ENCODE measurements around the gene MBOAT1.

DNA sequence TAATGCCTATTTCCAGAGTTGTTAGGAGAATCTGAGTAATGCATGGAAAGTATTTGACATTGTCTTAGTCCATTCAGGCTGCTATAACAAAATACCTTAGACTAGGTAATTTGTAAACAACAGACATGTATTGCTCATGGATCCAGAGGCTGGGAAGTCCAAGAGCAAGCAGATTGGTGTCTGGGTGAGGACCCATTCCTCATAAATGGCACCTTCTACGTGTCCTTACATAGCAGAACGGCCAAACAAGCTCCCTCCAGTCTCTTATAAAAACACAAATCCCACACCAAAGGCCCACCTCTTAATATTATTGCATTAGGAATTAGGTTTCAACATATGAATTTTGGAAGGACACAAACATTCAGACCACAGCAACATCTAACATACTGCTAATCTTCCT lies 30.2 kb downstream of the MBOAT1 start:
- no peak for TF ChIP-seq CSRNP1 (CRISPR knock-in tag; IDR thresholded peaks at IDR 0.05)
- TF ChIP-seq MAX (IDR thresholded peaks at IDR 0.05), result no peak
- TF ChIP-seq PRDM10 (CRISPR knock-in tag; IDR thresholded peaks at IDR 0.05; ENCODE audit: low read depth), result no peak
- TF ChIP-seq, protein P1, sequence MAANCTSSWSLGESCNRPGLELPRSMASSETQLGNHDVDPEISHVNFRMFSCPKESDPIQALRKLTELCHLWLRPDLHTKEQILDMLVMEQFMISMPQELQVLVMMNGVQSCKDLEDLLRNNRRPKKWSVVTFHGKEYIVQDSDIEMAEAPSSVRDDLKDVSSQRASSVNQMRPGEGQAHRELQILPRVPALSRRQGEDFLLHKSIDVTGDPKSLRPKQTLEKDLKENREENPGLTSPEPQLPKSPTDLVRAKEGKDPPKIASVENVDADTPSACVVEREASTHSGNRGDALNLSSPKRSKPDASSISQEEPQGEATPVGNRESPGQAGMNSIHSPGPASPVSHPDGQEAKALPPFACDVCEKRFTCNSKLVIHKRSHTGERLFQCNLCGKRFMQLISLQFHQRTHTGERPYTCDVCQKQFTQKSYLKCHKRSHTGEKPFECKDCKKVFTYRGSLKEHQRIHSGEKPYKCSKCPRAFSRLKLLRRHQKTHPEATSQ (CRISPR knock-in tag; IDR thresholded peaks at IDR 0.05; ENCODE audit: borderline replicate concordance), result no peak
- no peak for TF ChIP-seq ZNF510 (CRISPR knock-in tag; IDR thresholded peaks at IDR 0.05; ENCODE audit: low read depth)
- no peak for TF ChIP-seq POLR2A (IDR thresholded peaks at IDR 0.05; ENCODE audit: insufficient read depth in 1 of 2, low read depth in 2 of 2, low read length in 2 of 2)
- no peak for TF ChIP-seq CENPT (CRISPR knock-in tag; IDR thresholded peaks at IDR 0.05; ENCODE audit: low read depth)
- TF ChIP-seq JUND (CRISPR knock-in tag; IDR thresholded peaks at IDR 0.05), result no peak
- no peak for TF ChIP-seq NBN (conservative IDR thresholded peaks at IDR 0.05)
- TF ChIP-seq SMARCC2 (IDR thresholded peaks at IDR 0.05), result no peak

Data from HepG2 (cell line).